ENCODE measurements around the gene LRRC74B.
"Not testable (repeated sequence)": the region's sequence is repeated elsewhere in the genome, so short reads cannot be mapped to it uniquely, and the experiment has no call there.

DNA sequence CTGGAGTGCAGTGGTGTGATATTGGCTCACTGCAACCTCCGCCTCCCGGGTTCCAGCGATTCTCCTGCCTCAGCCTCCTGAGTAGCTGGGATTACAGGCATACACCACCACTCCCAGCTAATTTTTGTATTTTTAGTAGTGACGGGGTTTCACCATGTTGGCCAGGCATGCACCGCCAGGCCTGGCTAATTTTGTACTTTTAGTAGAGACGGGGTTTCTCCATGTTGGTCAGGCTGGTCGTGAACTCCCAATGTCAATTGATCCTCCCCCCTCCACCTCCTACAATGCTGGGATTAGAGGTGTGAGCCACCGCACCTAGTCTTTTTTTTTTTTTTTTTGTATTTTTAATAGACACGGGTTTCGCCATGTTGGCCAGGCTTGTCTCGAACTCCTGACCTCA is 42.2 kb downstream of the LRRC74B start:
- TF ChIP-seq, protein P1, sequence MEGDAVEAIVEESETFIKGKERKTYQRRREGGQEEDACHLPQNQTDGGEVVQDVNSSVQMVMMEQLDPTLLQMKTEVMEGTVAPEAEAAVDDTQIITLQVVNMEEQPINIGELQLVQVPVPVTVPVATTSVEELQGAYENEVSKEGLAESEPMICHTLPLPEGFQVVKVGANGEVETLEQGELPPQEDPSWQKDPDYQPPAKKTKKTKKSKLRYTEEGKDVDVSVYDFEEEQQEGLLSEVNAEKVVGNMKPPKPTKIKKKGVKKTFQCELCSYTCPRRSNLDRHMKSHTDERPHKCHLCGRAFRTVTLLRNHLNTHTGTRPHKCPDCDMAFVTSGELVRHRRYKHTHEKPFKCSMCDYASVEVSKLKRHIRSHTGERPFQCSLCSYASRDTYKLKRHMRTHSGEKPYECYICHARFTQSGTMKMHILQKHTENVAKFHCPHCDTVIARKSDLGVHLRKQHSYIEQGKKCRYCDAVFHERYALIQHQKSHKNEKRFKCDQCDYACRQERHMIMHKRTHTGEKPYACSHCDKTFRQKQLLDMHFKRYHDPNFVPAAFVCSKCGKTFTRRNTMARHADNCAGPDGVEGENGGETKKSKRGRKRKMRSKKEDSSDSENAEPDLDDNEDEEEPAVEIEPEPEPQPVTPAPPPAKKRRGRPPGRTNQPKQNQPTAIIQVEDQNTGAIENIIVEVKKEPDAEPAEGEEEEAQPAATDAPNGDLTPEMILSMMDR (IDR thresholded peaks at IDR 0.05) = not testable (repeated sequence)
- not testable (repeated sequence) for TF ChIP-seq POLR2A (IDR thresholded peaks at IDR 0.05); POLR2AphosphoS5 (IDR thresholded peaks at IDR 0.05); EP300 (IDR thresholded peaks at IDR 0.05; ENCODE audit: low read depth)

Measured in transverse colon (tissue), 4 donors.